ENCODE measurements around the gene EXOSC7.
"Not testable (repeated sequence)": the region's sequence is repeated elsewhere in the genome, so short reads cannot be mapped to it uniquely, and the experiment has no call there.

The EXOSC7 gene

DNA sequence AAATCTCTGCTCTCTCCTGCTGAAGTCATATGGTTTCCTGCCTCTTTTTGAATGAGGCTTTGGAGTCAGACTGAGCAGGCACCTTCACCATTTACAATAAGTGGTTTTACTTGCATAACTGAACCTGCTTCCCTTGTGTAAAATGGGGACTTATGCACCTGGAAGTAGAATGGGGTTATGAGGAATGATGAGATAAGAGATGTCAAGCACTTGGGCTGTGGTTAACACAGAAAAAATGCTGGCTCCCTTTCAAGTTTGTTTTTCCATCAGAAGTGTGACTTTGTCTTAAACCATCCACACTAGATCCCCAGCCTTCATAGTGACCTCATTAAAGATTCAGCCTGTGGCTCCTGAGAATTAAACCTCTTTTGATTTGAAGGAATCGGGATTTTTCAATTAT is 5.2 kb downstream of the EXOSC7 start:
- POLR2A ChIA-PET = no interaction called here
- H3K4me3 ChIP-seq (ENCODE audit: low read depth, low read length) = no peak overlapping the region
- DNase-seq (ENCODE audit: low read depth, low spot score) = no peak
- TF ChIP-seq, protein P1, sequence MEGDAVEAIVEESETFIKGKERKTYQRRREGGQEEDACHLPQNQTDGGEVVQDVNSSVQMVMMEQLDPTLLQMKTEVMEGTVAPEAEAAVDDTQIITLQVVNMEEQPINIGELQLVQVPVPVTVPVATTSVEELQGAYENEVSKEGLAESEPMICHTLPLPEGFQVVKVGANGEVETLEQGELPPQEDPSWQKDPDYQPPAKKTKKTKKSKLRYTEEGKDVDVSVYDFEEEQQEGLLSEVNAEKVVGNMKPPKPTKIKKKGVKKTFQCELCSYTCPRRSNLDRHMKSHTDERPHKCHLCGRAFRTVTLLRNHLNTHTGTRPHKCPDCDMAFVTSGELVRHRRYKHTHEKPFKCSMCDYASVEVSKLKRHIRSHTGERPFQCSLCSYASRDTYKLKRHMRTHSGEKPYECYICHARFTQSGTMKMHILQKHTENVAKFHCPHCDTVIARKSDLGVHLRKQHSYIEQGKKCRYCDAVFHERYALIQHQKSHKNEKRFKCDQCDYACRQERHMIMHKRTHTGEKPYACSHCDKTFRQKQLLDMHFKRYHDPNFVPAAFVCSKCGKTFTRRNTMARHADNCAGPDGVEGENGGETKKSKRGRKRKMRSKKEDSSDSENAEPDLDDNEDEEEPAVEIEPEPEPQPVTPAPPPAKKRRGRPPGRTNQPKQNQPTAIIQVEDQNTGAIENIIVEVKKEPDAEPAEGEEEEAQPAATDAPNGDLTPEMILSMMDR (IDR thresholded peaks at IDR 0.05; ENCODE audit: insufficient read depth, low read length, missing control alignments) = no peak
- CTCF ChIA-PET = interaction anchor here (1.1 to 4.3 kb wide), 2 partner anchors 10 to 12 kb away, joined by 3 to 33 read pairs; no protein-coding TSS in a partner anchor

GRCh38 chr3:44981751-44982150 is 5.7 kb downstream of the EXOSC7 start:
- CTCF ChIA-PET = interaction anchor here (4.3 kb wide), 1 partner anchor 11 kb away, joined by 33 read pairs; no protein-coding TSS in a partner anchor

DNA sequence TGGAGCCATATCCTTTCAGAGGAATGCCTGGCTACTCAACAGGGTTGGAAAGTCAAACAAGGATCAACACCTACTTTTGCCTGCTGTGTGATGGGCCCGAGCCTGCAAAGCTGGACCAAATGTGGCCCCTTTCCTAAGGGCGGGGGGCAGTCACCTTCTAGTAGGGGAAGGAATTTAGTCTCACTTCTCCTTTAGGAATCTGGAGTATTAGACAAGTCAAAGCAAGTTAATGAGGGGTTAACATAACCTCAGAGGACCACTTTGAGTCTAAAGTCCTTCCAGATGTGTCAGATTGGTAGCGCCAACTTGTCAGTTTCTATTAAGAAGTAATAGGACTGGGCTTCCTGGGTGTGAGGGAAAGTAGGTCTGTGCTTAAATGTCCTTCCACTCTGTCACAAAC is 6.8 kb downstream of the EXOSC7 start:
- TF ChIP-seq, protein P1 (IDR thresholded peaks at IDR 0.05; ENCODE audit: insufficient read depth, low read length, missing control alignments) = no peak
- ChIA-PET POLR2A (no interaction called here), CTCF (interaction anchor here (4.3 kb wide), 1 partner anchor 10 kb away, joined by 33 read pairs; no protein-coding TSS in a partner anchor)
- DNase-seq (ENCODE audit: low read depth, low spot score) = no peak
- H3K4me3 ChIP-seq (ENCODE audit: low read depth, low read length) = no peak overlapping the region

More at GRCh38 chr3:44981751-44982150, 5.7 kb downstream of the EXOSC7 start:
- DNase-seq (ENCODE audit: low read depth, low spot score) = no peak
- POLR2A ChIA-PET = no interaction called here
- TF ChIP-seq, protein P1 (IDR thresholded peaks at IDR 0.05; ENCODE audit: insufficient read depth, low read length, missing control alignments) = no peak
- H3K4me3 ChIP-seq (ENCODE audit: low read depth, low read length) = no peak overlapping the region

GRCh38 chr3:44983484-44983941 is 7.5 kb downstream of the EXOSC7 start:
- ChIA-PET CTCF (interaction anchor here (4.3 kb wide), 1 partner anchor 9 kb away, joined by 33 read pairs; no protein-coding TSS in a partner anchor), POLR2A (no interaction called here)
- no peak overlapping the region for H3K4me3 ChIP-seq (ENCODE audit: low read depth, low read length)
- DNase-seq (ENCODE audit: low read depth, low spot score) = no peak
- TF ChIP-seq, protein P1 (IDR thresholded peaks at IDR 0.05; ENCODE audit: insufficient read depth, low read length, missing control alignments) = no peak

- DNase-seq (ENCODE audit: low read depth, low spot score) = no peak
- CTCF ChIA-PET = interaction anchor here (1.0 to 4.3 kb wide), 2 partner anchors 8 to 12 kb away, joined by 4 to 33 read pairs; no protein-coding TSS in a partner anchor
- H3K4me3 ChIP-seq (ENCODE audit: low read depth, low read length) = no peak overlapping the region
- POLR2A ChIA-PET = no interaction called here
- TF ChIP-seq, protein P1 (IDR thresholded peaks at IDR 0.05; ENCODE audit: insufficient read depth, low read length, missing control alignments) = no peak
Observed at GRCh38 chr3:44984335-44984734, 8.3 kb downstream of the EXOSC7 start.

- CTCF ChIA-PET = interaction anchor here (0.9 to 2.1 kb wide), 2 partner anchors 9 to 10 kb away, joined by 4 to 7 read pairs; no protein-coding TSS in a partner anchor
Observed at GRCh38 chr3:44986330-44986729, 10.3 kb downstream of the EXOSC7 start.

More at GRCh38 chr3:44986330-44986729, 10.3 kb downstream of the EXOSC7 start:
- not testable (repeated sequence) for H3K4me3 ChIP-seq (ENCODE audit: low read depth, low read length); DNase-seq (ENCODE audit: low read depth, low spot score)
- POLR2A ChIA-PET = interaction anchor here (1.3 kb wide), 1 partner anchor 10 kb away, joined by 3 read pairs; the partner anchor contains the start of genes EXOSC7 and ZDHHC3

Measured in AG04449 (cell line).